Measurements from ENCODE around the gene MACROH2A2.
"Not testable (repeated sequence)": the region's sequence is repeated elsewhere in the genome, so short reads cannot be mapped to it uniquely, and the experiment has no call there.

Gene MACROH2A2

GRCh38 chr10:70052462-70053217, at the start of gene MACROH2A2:
Gene MACROH2A2 (plus strand): TSS chr10:70052846. CDS start chr10:70075659, 22,813 bp downstream.
- peak; percentile 19 for DNase-seq

- no peak for DNase-seq
Observed at GRCh38 chr10:70007116-70007820, 45.4 kb upstream of the MACROH2A2 start.

GRCh38 chr10:70031215-70031614, 21.4 kb upstream of the MACROH2A2 start:
- DNase-seq, result no peak

GRCh38 chr10:70032667-70033289, 19.9 kb upstream of the MACROH2A2 start:
- DNase-seq, result no peak

- DNase-seq, result no peak
Observed at GRCh38 chr10:70034232-70034631, 18.4 kb upstream of the MACROH2A2 start.

GRCh38 chr10:70035531-70035930, 17.1 kb upstream of the MACROH2A2 start:
- no peak for DNase-seq

- DNase-seq, result no peak
Observed at GRCh38 chr10:70038923-70039322, 13.7 kb upstream of the MACROH2A2 start.

GRCh38 chr10:70041016-70041415, 11.6 kb upstream of the MACROH2A2 start:
- no peak for DNase-seq

- not testable (repeated sequence) for DNase-seq
Observed at GRCh38 chr10:70041739-70042138, 10.9 kb upstream of the MACROH2A2 start.

GRCh38 chr10:70047066-70047465, 5.6 kb upstream of the MACROH2A2 start:
- DNase-seq, result not testable (repeated sequence)

- no peak for DNase-seq
Observed at GRCh38 chr10:70048030-70048723, 4.5 kb upstream of the MACROH2A2 start.

GRCh38 chr10:70051848-70052247, 798 bp upstream of the MACROH2A2 start:
- no peak for DNase-seq

- DNase-seq, result no peak
Observed at GRCh38 chr10:70053218-70053840, 683 bp downstream of the MACROH2A2 start.

GRCh38 chr10:70053841-70054288, 1.2 kb downstream of the MACROH2A2 start:
- no peak for DNase-seq

GRCh38 chr10:70054902-70055301, 2.3 kb downstream of the MACROH2A2 start:
- DNase-seq, result no peak

GRCh38 chr10:70055550-70055949, 2.9 kb downstream of the MACROH2A2 start:
- DNase-seq, result no peak

GRCh38 chr10:70057306-70057705, 4.7 kb downstream of the MACROH2A2 start:
- DNase-seq, result no peak

GRCh38 chr10:70060389-70060788, 7.7 kb downstream of the MACROH2A2 start:
- DNase-seq, result no peak

- DNase-seq, result peak; percentile 5
Observed at GRCh38 chr10:70063418-70064098, 10.9 kb downstream of the MACROH2A2 start.

GRCh38 chr10:70064486-70064885, 11.8 kb downstream of the MACROH2A2 start:
- DNase-seq, result no peak

GRCh38 chr10:70066190-70066589, 13.5 kb downstream of the MACROH2A2 start:
- no peak for DNase-seq

GRCh38 chr10:70067586-70067985, 14.9 kb downstream of the MACROH2A2 start:
- DNase-seq, result no peak

Data from stimulated activated CD4-positive, alpha-beta T cell treated with anti-CD3 and anti-CD28 coated beads, Interleukin-1b, Interleukin-23, amount 100 ng/mL, for 48 hours (primary cell).